ENCODE measurements around the gene MTUS2.

The MTUS2 gene

DNA sequence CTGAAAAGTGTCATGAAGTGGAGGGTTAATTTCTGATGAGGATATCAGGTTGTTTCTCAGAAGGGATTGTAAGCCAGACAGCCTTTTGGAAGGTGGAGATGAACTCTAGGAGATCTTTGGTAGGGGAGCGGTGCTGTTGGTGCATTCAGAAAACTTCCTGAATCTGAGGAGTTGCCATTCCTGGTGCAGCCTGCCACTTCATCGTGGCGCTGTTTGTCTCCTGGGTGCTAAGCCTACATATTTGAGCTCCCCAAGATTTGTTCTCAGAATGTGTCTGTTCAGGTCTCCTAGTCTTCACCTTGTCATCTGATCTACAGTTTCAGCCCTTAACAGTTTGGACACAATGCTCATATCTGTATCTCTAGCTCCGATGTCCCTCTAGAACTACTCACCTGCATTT, 285.6 kb downstream of the MTUS2 start:
- TF ChIP-seq, protein P1, sequence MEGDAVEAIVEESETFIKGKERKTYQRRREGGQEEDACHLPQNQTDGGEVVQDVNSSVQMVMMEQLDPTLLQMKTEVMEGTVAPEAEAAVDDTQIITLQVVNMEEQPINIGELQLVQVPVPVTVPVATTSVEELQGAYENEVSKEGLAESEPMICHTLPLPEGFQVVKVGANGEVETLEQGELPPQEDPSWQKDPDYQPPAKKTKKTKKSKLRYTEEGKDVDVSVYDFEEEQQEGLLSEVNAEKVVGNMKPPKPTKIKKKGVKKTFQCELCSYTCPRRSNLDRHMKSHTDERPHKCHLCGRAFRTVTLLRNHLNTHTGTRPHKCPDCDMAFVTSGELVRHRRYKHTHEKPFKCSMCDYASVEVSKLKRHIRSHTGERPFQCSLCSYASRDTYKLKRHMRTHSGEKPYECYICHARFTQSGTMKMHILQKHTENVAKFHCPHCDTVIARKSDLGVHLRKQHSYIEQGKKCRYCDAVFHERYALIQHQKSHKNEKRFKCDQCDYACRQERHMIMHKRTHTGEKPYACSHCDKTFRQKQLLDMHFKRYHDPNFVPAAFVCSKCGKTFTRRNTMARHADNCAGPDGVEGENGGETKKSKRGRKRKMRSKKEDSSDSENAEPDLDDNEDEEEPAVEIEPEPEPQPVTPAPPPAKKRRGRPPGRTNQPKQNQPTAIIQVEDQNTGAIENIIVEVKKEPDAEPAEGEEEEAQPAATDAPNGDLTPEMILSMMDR (conservative IDR thresholded peaks at IDR 0.05) = no peak
- no peak overlapping the region for H3K27ac ChIP-seq

DNA sequence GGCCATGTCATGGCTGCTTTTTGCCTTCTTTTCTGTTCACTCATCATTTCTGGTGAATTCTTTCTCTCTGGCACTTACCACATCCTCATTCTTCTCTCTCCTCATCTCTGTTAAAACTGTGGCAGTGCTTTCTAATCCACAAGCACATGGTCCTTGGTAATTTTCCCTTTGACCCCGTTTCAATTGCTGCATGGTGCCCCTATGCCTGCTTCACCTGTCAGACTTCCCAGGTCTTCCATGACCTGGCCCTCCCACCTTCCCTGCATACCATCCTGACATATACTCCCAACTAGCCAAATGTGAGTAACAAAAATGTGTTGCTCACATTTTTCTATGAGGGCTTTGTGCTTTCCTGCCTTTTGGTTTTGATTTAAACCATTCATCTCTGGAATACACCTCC, 286.5 kb downstream of the MTUS2 start:
- TF ChIP-seq, protein P1 (conservative IDR thresholded peaks at IDR 0.05) = no peak

DNA sequence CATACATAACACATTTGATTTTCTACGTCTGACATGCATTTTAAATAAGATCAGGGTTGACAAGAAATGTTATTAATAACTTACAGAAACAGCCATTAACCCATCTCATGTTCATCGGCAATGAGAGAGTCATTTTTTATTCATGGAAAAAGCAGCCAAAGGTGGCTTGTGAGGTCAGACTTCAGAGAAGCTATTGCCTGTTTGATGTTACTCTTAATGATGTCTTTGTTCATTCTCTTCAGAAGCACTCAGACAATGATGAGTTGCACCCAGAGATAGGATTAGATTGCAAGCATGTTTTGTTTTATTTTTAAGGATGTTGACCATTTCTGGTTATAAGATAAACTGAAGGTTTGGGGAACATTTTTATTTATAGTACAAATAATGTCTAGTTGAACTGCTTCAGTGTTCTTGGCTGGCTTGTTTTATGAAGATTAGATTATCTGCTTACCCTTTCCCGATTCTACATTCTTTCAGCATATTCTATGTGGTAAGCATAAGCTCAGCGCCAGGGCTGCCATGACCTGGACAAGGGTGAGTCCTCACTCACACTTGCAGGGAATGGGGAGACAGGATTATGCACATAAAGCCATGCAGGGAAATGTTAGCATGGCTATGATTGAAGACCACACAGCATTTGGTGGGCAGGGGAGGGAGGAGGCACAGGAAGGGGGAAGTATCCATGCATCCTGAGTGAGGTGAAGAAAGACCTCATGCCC, 288.1 kb downstream of the MTUS2 start:
- TF ChIP-seq, protein P1 (conservative IDR thresholded peaks at IDR 0.05) = no peak
- no peak overlapping the region for H3K27ac ChIP-seq

More for the DNA sequence above, 286.5 kb downstream of the MTUS2 start:
- H3K27ac ChIP-seq = no peak overlapping the region

DNA sequence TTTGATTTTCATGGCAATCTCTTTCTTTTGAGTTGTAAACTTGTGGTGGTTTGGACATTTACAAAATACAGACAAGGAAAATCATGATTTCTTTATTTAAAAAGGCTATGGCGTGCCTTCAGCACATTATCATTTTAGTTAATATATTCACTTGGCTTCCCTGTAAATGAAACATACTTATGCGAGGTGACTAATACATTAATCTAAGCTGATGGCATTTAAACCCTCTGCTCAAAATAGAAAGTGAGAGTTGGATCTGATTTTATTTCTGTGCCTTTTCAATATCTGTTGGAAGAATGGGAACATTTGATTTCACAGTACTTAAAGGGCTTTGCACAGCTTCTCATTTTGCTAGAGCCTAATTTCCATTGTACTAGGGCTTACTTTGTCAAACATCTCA, 289.8 kb downstream of the MTUS2 start:
- H3K27ac ChIP-seq = no peak overlapping the region
- TF ChIP-seq, protein P1 (conservative IDR thresholded peaks at IDR 0.05) = no peak

DNA sequence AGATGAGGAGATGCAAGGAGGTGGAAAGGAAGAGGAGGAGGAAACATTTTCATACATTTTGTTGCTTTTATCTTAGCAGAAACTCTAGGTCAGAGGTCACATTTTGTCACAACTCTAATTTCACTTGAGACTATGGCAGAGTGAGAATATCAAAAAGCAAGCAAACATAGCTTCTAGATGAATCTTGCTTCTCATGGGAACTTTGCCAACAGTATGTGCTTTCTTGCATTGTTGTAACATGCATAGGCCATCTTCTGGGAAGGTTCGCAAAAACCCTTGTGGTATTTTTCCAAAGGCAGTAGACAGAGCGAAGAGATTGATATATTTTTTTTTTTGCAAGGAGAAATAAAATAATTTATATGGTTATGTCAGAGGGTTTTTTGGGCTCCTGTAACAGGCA, 291.3 kb downstream of the MTUS2 start:
- no peak overlapping the region for H3K27ac ChIP-seq
- TF ChIP-seq, protein P1 (conservative IDR thresholded peaks at IDR 0.05) = no peak

DNA sequence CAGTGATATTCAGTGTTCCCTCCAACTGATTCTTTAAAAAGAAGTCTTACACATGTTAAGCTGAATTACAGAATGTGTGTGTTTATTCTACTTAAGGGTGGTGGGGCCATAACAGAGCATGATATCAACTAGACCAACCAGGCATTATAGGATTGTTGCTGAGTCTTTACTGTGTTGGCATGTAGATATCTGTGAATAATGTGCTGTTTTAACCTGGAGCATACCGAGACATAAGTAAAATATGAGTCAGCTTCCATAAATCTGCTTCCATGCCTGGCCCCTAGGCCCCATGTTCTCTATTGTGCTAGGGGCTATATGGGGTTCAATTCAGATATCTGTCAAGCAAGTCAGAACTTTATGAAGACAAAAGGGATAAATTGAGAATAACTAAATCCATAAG, 295.7 kb downstream of the MTUS2 start:
- no peak overlapping the region for H3K27ac ChIP-seq
- TF ChIP-seq, protein P1 (conservative IDR thresholded peaks at IDR 0.05) = no peak

DNA sequence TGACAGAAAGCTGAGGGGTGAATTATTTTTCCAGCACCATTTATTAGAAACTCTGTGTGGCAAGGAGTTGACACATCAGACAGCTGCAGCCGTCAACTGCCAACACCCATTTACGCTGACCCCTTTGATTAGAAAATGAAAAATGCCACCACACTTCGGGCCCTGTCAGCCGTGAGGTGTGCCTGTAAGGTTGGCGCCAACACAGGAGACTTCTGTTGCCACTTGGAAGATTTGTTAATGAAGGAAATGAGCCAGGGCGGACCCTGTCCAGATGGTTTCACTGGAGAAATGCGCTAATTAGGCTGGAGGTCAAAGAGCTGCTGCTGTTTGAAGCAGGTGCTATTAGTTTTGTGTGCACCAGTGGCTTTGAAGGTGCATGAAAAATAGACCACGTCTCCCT, 297.5 kb downstream of the MTUS2 start:
- TF ChIP-seq, protein P1 (conservative IDR thresholded peaks at IDR 0.05) = no peak
- H3K27ac ChIP-seq = no peak overlapping the region
